ENCODE measurements around the gene PDXP. TPM values are rescaled to one million over a fixed set of nuclear protein-coding genes. Genes with fewer than 3 reads are reported as not detected.

Gene PDXP
- total and polyA plus RNA-seq, 2 experiments from 2014 or later, result 15.0 to 55.6 TPM

GRCh38 chr22:37641561-37641949 lies 17.0 kb upstream of the PDXP start (continued):
- TF ChIP-seq ZNF462 (CRISPR knock-in tag; IDR thresholded peaks at IDR 0.05) (no peak), ZNF114 (CRISPR knock-in tag; IDR thresholded peaks at IDR 0.05) (no peak), JUNB (IDR thresholded peaks at IDR 0.05; ENCODE audit: unreplicated experiment) (no peak), EZH2phosphoT487 (IDR thresholded peaks at IDR 0.05; ENCODE audit: unreplicated experiment) (no peak)

GRCh38 chr22:37643225-37643847 lies 15.2 kb upstream of the PDXP start:
- peak; percentile 88 for DNase-seq (ENCODE audit: low spot score)
- peaks cover 10% of the 10 kb centered on the region for H3K27me3 Mint-ChIP-seq (ENCODE audit: insufficient read depth, low read depth, poor library complexity)
- peaks cover 9% of the 10 kb centered on the region for H3K4me1 Mint-ChIP-seq
- Histone ChIP-seq H3K27me3 (ENCODE audit: insufficient read depth) (no peaks in the 10 kb centered on the region), H3K79me2 (replicated peaks; ENCODE audit: insufficient read depth) (peaks cover 6% of the 10 kb centered on the region; the same call in 1 of the 2 replicates), H3K36me3 (ENCODE audit: insufficient read depth) (no peaks in the 10 kb centered on the region; the same call in 1 of the 2 replicates), H4K20me1 (replicated peaks; ENCODE audit: insufficient read depth) (peaks cover 4% of the 10 kb centered on the region; the same call in 1 of the 2 replicates), H3K4me1 (ENCODE audit: insufficient read depth) (peaks cover 6% of the 10 kb centered on the region), H3K27ac (ENCODE audit: low read depth) (no peak overlapping the region), H3K4me2 (no peak overlapping the region), H3K9me2 (ENCODE audit: insufficient read depth) (no peaks in the 10 kb centered on the region), H3K4me3 (no peak overlapping the region), H3F3A (replicated peaks; ENCODE audit: low read depth) (peaks cover 19% of the 10 kb centered on the region; the same call in 1 of the 2 replicates), H2AFZ (no peak overlapping the region)
- ATAC-seq, result peak; percentile 66
- no peak overlapping the region for H3K4me3 Mint-ChIP-seq
- H3K9me3 Mint-ChIP-seq, result no peaks in the 10 kb centered on the region
- H3K36me3 Mint-ChIP-seq (ENCODE audit: low read depth), result peaks cover 19% of the 10 kb centered on the region
- no peak for TF ChIP-seq STAT1 (IDR thresholded peaks at IDR 0.05; ENCODE audit: unreplicated experiment)
- TF ChIP-seq CTCF (conservative IDR thresholded peaks at IDR 0.05; ENCODE audit: low read depth in 2 of 2), result peak; percentile 88 to 89
- H3K27ac Mint-ChIP-seq, result no peak overlapping the region; the same call in 1 of the 2 replicates

Measured in GM23338 (cell line).